Measurements from ENCODE around the gene FAM219B.

- TF ChIP-seq CTCF (IDR thresholded peaks at IDR 0.05) (no peak), POLR2A (IDR thresholded peaks at IDR 0.05) (no peak)
Measured at GRCh38 chr15:74869372-74869725, 37.3 kb downstream of the FAM219B start.
